Activated CD8-positive, alpha-beta T cell treated with anti-CD3 and anti-CD28 coated beads for 36 hours (primary cell): ENCODE results near the gene STAM2. TPM values are rescaled to one million over a fixed set of nuclear protein-coding genes. Genes with fewer than 3 reads are reported as not detected.
A peak's percentile ranks its signal among the peaks of the same experiment; 100 is the strongest.

Experiments used
- ATAC-seq: fragments of 200-7000 bp; cut with Tn5 transposase; one replicate; pipeline ENCODE4 v1.10.0; 2021; ENCODE audit warnings: mild to moderate bottlenecking, moderate library complexity
- CTCF ChIA-PET: fragments of 350-600 bp; sonication (Branson Sonifier 250); formaldehyde crosslinking; loops from one replicate; lab custom pipeline; 2021; ENCODE audit warnings: antibody characterized with exemption; lab: Charles Lee
- POLR2A ChIA-PET: fragments of 350-600 bp; sonication (Branson Sonifier 250); formaldehyde crosslinking; loops from one replicate; lab custom pipeline; 2021; ENCODE audit warnings: antibody characterized with exemption; lab: Charles Lee
- DNase-seq: peaks from one replicate; pipeline ENCODE4 v3.0.0-alpha.2; 2020
- H3K27ac Mint-ChIP-seq: one replicate; pipeline ENCODE4 v1.8.0; 2021; ENCODE audit warnings: mild to moderate bottlenecking, mixed read lengths
- H3K27me3 Mint-ChIP-seq: one replicate; pipeline ENCODE4 v1.8.0; 2021; ENCODE audit warnings: mixed read lengths
- H3K36me3 Mint-ChIP-seq: one replicate; pipeline ENCODE4 v1.8.0; 2021; ENCODE audit warnings: low read depth, mixed read lengths
- H3K4me1 Mint-ChIP-seq: one replicate; pipeline ENCODE4 v1.8.0; 2021; ENCODE audit warnings: low read depth, mixed read lengths
- H3K4me3 Mint-ChIP-seq: one replicate; pipeline ENCODE4 v1.8.0; 2021; ENCODE audit warnings: mild to moderate bottlenecking, moderate library complexity, mixed read lengths
- H3K9me3 Mint-ChIP-seq: one replicate; pipeline ENCODE4 v1.8.0; 2021; ENCODE audit warnings: mixed read lengths
- intact Hi-C: fragments of 100-400 bp; cut with micrococcal nuclease; formaldehyde crosslinking; loops from one replicate; pipeline ENCODE4 v1.10.0; 2022
- total RNA-seq, 2 experiments: library from RNA; stranded (reverse); gene quantifications; one replicate each; pipeline ENCODE4 v1.2.3, GENCODE V29; 2021
- TF ChIP-seq, protein P1 (sequence below): fragments of 200-600 bp; IDR thresholded peaks from one replicate; pipeline ENCODE4 v1.8.0; 2022; ENCODE audit warnings: antibody characterized with exemption, mild to moderate bottlenecking

STAM2 gene
- total RNA-seq, 2 experiments from 2014 or later, result 13.0 to 13.3 TPM

DNA sequence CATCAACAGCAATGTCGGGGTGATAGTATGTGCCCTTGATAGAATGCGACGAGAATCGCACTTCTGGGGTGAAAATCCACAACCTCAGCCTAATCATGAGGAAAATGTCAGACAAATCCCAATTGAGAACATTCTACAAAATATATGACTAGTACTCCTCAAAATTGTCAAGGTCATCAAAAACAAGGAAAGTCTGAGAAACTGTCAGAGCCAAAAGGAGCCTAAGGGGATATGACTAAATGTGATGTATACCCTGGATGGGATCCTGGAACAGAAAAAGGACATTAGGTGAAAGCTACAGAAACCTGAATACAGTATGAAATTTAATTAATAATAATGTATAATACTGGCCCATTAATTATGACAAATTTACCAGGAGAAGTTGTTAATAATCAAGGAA lies 69.1 kb downstream of the STAM2 start:
- Mint-ChIP-seq H3K9me3 (no peaks in the 10 kb centered on the region), H3K4me3 (no peak overlapping the region), H3K4me1 (no peaks in the 10 kb centered on the region), H3K27ac (no peak overlapping the region), H3K27me3 (peaks cover 11% of the 10 kb centered on the region), H3K36me3 (no peaks in the 10 kb centered on the region)
- no peak for ATAC-seq
- ChIA-PET POLR2A (no interaction called here), CTCF (no interaction called here)
- DNase-seq, result no peak
- intact Hi-C loops, result no loop called here
- TF ChIP-seq, protein P1, sequence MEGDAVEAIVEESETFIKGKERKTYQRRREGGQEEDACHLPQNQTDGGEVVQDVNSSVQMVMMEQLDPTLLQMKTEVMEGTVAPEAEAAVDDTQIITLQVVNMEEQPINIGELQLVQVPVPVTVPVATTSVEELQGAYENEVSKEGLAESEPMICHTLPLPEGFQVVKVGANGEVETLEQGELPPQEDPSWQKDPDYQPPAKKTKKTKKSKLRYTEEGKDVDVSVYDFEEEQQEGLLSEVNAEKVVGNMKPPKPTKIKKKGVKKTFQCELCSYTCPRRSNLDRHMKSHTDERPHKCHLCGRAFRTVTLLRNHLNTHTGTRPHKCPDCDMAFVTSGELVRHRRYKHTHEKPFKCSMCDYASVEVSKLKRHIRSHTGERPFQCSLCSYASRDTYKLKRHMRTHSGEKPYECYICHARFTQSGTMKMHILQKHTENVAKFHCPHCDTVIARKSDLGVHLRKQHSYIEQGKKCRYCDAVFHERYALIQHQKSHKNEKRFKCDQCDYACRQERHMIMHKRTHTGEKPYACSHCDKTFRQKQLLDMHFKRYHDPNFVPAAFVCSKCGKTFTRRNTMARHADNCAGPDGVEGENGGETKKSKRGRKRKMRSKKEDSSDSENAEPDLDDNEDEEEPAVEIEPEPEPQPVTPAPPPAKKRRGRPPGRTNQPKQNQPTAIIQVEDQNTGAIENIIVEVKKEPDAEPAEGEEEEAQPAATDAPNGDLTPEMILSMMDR, result no peak

DNA sequence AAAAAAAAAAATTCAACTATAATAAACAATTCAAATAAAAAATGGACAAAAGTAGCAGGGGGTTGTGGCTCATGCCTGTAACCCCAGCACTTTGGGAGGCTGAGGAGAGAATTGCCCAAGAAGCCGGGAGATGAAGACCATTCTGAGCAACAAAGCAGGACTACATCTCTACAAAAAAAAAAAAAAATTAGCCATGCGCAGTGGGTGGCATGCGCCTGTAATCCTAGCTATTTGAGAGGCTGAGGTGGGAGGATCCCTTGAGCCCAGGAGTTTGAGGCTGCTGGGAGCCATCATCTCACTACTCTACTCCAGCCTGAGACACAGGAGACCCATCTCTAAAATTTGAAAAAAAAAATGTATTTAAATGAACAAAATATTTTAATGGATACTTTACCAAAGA lies 72.3 kb downstream of the STAM2 start:
- CTCF ChIA-PET, result no interaction called here

DNA sequence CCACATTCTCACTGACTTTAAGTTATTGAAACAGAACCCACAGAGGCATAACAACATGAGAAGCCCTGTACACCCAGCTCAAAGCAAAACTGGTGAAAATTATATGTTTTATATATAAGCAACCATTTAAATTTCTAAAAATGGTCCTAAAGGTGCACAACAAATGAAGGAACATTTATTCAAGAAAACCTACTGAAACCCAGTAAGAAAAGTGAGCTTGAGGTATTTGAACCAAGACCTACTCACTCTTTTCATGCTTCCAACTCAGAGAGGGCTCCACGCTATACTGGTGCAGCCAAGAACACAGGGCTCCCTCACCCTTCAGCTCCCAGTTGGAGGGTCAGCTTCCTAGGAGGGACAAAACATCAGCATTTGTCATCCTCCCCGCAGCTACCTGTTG lies 74.6 kb downstream of the STAM2 start:
- no peak for ATAC-seq
- Mint-ChIP-seq H3K9me3 (no peaks in the 10 kb centered on the region), H3K4me3 (no peak overlapping the region), H3K27ac (no peak overlapping the region), H3K27me3 (peaks cover 43% of the 10 kb centered on the region), H3K36me3 (no peaks in the 10 kb centered on the region), H3K4me1 (peaks cover 15% of the 10 kb centered on the region)
- POLR2A ChIA-PET, result no interaction called here
- intact Hi-C loops, result no loop called here
- TF ChIP-seq, protein P1, result no peak
- DNase-seq, result no peak
- CTCF ChIA-PET, result interaction anchor here (1.2 to 1.9 kb wide), 2 partner anchors 75 to 535 kb away, joined by 4 to 7 read pairs; no protein-coding TSS in a partner anchor

More for the DNA sequence above, 72.3 kb downstream of the STAM2 start:
- no peak for ATAC-seq
- Mint-ChIP-seq H3K27me3 (peaks cover 29% of the 10 kb centered on the region), H3K4me3 (no peak overlapping the region), H3K27ac (no peak overlapping the region), H3K9me3 (no peaks in the 10 kb centered on the region), H3K36me3 (no peaks in the 10 kb centered on the region), H3K4me1 (peaks cover 6% of the 10 kb centered on the region)
- POLR2A ChIA-PET, result interaction anchor here (0.7 kb wide), 2 partner anchors 63 to 533 kb away, joined by 3 to 4 read pairs; no protein-coding TSS in a partner anchor
- intact Hi-C loops, result no loop called here
- TF ChIP-seq, protein P1, result no peak
- no peak for DNase-seq

DNA sequence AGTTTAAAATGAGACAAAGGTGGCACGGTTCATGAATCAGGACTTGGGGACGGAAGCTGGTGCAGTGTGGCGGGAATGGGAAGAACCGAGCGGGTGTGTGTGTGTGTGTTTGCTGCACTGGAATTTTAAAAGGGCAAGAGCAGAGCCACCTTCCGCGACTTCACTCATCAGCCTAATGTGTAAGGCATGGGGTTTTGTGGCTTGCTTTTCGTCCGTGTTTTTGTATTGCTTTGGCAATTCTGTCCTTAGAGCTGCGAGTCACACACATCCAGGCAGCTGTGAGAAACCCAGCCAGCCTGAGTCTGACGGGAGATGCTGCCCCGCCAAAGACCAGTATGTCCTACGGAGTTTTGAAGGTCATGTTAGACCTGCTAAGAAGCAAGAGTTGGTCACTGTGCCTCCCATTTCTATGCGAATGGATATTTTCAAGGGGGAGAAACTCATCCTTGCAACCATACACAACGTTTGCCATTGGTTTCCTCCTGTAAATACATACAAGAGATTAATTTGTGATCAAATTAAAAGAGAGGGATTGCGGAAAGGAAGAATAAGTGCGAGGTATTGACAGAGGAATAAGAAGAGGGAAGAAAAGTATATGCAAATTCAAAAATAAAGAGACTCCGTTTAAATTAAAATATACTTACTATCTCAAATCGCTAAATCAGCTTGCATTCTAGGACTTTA lies 76.1 kb downstream of the STAM2 start:
- intact Hi-C loops, result no loop called here
- Mint-ChIP-seq H3K36me3 (no peaks in the 10 kb centered on the region), H3K4me1 (peaks cover 15% of the 10 kb centered on the region), H3K27ac (no peak overlapping the region), H3K9me3 (no peaks in the 10 kb centered on the region), H3K4me3 (peak overlapping the region; percentile 70), H3K27me3 (peaks cover 45% of the 10 kb centered on the region)
- POLR2A ChIA-PET, result no interaction called here
- CTCF ChIA-PET, result no interaction called here
- ATAC-seq (peak; percentile 55), DNase-seq (peak; percentile 26)
- TF ChIP-seq, protein P1, result no peak
